Measurements from ENCODE around the gene TMEM92.

DNA sequence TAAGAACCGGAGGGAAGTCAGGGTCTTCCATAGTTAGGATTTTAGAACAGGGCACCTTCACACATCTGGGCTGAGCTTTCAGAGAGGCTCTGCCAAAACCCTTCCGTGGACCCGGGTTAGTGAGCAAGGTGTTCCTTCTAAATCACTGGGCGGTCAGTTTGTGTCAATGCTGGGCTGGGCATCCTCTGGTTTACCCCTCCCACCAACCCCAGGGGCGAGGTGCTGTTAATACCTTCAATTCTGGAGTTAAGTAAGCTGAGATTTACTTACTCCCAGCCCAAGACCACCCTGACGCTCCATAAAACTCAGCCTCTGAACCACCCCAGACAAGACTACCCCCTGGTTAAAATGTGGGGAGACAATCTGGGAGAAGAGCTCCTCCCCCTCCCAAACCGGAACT is 1.0 kb downstream of the TMEM92 start:
- TF ChIP-seq, protein P1, sequence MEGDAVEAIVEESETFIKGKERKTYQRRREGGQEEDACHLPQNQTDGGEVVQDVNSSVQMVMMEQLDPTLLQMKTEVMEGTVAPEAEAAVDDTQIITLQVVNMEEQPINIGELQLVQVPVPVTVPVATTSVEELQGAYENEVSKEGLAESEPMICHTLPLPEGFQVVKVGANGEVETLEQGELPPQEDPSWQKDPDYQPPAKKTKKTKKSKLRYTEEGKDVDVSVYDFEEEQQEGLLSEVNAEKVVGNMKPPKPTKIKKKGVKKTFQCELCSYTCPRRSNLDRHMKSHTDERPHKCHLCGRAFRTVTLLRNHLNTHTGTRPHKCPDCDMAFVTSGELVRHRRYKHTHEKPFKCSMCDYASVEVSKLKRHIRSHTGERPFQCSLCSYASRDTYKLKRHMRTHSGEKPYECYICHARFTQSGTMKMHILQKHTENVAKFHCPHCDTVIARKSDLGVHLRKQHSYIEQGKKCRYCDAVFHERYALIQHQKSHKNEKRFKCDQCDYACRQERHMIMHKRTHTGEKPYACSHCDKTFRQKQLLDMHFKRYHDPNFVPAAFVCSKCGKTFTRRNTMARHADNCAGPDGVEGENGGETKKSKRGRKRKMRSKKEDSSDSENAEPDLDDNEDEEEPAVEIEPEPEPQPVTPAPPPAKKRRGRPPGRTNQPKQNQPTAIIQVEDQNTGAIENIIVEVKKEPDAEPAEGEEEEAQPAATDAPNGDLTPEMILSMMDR (IDR thresholded peaks at IDR 0.05; ENCODE audit: insufficient read depth, low read length) = no peak
- TF ChIP-seq POLR2AphosphoS5 (IDR thresholded peaks at IDR 0.05; ENCODE audit: low read depth) (no peak), GABPA (IDR thresholded peaks at IDR 0.05; ENCODE audit: low read depth) (no peak), SPI1 (IDR thresholded peaks at IDR 0.05; ENCODE audit: borderline replicate concordance, low read depth) (no peak)
- TF ChIP-seq, protein P2, sequence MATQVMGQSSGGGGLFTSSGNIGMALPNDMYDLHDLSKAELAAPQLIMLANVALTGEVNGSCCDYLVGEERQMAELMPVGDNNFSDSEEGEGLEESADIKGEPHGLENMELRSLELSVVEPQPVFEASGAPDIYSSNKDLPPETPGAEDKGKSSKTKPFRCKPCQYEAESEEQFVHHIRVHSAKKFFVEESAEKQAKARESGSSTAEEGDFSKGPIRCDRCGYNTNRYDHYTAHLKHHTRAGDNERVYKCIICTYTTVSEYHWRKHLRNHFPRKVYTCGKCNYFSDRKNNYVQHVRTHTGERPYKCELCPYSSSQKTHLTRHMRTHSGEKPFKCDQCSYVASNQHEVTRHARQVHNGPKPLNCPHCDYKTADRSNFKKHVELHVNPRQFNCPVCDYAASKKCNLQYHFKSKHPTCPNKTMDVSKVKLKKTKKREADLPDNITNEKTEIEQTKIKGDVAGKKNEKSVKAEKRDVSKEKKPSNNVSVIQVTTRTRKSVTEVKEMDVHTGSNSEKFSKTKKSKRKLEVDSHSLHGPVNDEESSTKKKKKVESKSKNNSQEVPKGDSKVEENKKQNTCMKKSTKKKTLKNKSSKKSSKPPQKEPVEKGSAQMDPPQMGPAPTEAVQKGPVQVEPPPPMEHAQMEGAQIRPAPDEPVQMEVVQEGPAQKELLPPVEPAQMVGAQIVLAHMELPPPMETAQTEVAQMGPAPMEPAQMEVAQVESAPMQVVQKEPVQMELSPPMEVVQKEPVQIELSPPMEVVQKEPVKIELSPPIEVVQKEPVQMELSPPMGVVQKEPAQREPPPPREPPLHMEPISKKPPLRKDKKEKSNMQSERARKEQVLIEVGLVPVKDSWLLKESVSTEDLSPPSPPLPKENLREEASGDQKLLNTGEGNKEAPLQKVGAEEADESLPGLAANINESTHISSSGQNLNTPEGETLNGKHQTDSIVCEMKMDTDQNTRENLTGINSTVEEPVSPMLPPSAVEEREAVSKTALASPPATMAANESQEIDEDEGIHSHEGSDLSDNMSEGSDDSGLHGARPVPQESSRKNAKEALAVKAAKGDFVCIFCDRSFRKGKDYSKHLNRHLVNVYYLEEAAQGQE (IDR thresholded peaks at IDR 0.05; ENCODE audit: insufficient replicate concordance, low read depth) = no peak
